ENCODE measurements around the gene TBX6.

TBX6 gene

DNA sequence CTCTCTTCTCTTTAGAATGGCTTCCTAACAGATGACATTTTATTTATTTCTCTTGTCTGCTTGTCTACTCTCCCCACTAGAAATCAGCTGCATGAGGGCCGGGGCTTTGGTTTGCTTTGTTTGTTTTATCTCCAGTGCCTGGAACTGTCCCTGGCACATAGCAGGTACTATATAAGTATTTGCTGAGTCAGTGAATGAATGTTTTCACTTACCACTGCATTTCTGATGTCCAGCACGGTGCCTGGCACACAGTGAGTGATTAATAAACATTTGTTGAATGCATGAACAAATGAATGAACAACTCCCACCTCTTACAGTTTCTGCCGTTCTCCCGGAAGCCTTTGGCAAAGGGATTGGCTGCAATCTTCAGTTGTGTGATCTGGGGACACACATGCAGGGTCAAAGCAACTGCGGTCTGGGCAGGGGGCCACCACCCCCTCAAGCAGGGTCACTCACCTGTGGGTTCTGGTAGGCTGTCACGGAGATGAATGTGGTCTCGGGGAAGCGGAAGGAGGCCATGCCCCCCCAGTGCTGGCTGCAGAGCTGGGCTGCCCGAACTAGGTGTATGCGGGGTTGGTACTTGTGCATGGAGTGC is 3.4 kb downstream of the TBX6 start:
- DNase-seq (ENCODE audit: extremely low spot score): no peak
- POLR2A ChIA-PET: interaction anchor here (0.5 to 1.2 kb wide), 2 partner anchors 23 to 524 kb away, joined by 3 to 4 read pairs; partner anchors contain the start of gene ALDOA
- CTCF ChIA-PET: no interaction called here
- no peak for TF ChIP-seq CTCF (IDR thresholded peaks at IDR 0.05; ENCODE audit: control extremely low read depth, extremely low read depth, low read depth, missing control alignments)

DNA sequence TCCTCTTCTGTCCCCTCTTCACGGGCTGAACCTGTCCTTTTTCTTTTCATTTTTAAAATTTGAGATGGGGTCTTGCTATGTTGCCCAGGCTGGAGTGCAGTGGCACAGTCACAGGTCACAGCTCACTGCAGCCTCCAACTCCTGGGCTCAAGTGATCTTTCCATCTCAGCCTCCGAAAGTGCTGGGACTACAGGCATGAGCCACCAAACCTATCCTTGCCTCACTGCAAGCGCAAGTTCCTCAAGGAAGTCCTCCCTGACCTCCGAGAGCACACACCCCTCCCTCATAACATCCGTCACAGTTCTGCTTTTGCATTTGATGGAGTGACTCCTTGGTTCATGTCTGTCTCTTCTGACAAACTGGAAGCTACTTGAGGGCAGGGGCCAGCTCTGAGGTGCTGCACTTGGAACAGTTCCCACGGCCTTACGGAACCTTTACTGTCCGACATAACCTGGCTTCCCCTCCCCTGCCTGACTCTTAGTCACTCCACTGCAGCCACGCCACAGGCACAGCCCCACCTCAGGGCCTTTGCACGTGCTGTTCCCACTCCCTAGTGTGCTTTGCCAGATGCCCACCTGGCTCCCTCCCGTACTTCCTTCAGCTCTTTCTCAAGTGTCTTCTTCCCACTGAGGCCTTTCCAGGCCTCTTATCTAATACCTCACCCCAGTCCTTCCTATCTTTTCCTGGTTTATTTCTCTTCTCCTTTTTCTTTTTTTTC is 4.4 kb downstream of the TBX6 start:
- CTCF ChIA-PET: no interaction called here
- TF ChIP-seq CTCF (IDR thresholded peaks at IDR 0.05; ENCODE audit: control extremely low read depth, extremely low read depth, low read depth, missing control alignments): no peak
- POLR2A ChIA-PET: interaction anchor here (0.5 kb wide), 1 partner anchor 803 kb away, joined by 4 read pairs; no protein-coding TSS in a partner anchor
- no peak for DNase-seq (ENCODE audit: extremely low spot score)

- DNase-seq (ENCODE audit: extremely low spot score): no peak
- CTCF ChIA-PET: no interaction called here
- POLR2A ChIA-PET: interaction anchor here (0.5 kb wide), 1 partner anchor 803 kb away, joined by 4 read pairs; no protein-coding TSS in a partner anchor
- no peak for TF ChIP-seq CTCF (IDR thresholded peaks at IDR 0.05; ENCODE audit: control extremely low read depth, extremely low read depth, low read depth, missing control alignments)
These were observed 5.2 kb downstream of the TBX6 start for GRCh38 chr16:30086291-30087140.

GRCh38 chr16:30085820-30086219 is 5.9 kb downstream of the TBX6 start:
- TF ChIP-seq CTCF (IDR thresholded peaks at IDR 0.05; ENCODE audit: control extremely low read depth, extremely low read depth, low read depth, missing control alignments): no peak

DNA sequence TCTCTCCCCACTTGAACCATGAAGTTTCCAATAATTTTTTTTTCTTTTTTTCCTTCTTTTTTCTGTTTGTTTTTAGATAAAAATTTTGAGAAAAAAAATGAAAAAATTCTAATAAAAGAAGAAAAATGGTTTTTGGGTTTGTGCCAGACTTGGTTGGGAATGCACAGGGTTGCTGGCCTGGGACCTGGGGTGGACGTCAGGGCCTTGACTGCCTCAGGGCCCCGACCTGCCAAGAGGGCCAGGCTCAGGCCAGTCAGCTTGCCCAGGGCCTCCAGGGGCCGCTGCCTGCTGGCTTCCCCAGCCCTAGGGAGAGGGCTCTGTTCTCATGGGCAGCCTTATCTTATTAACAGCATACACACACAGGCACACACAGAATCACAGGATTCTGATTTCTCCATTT is 6.5 kb downstream of the TBX6 start:
- no peak for TF ChIP-seq CTCF (IDR thresholded peaks at IDR 0.05; ENCODE audit: control extremely low read depth, extremely low read depth, low read depth, missing control alignments)
- ChIA-PET CTCF (no interaction called here), POLR2A (interaction anchor here (0.6 kb wide), 1 partner anchor 298 kb away, joined by 4 read pairs; no protein-coding TSS in a partner anchor)
- no peak for DNase-seq (ENCODE audit: extremely low spot score)

More at GRCh38 chr16:30085820-30086219, 5.9 kb downstream of the TBX6 start:
- no peak for DNase-seq (ENCODE audit: extremely low spot score)
- ChIA-PET CTCF (no interaction called here), POLR2A (interaction anchor here (0.6 kb wide), 1 partner anchor 297 kb away, joined by 4 read pairs; no protein-coding TSS in a partner anchor)

- CTCF ChIA-PET: no interaction called here
- POLR2A ChIA-PET: no interaction called here
- no peak for DNase-seq (ENCODE audit: extremely low spot score)
- TF ChIP-seq CTCF (IDR thresholded peaks at IDR 0.05; ENCODE audit: control extremely low read depth, extremely low read depth, low read depth, missing control alignments): no peak
These were observed 6.9 kb downstream of the TBX6 start for GRCh38 chr16:30084816-30085159.
